ENCODE results near the gene RASL12.

The RASL12 gene

DNA sequence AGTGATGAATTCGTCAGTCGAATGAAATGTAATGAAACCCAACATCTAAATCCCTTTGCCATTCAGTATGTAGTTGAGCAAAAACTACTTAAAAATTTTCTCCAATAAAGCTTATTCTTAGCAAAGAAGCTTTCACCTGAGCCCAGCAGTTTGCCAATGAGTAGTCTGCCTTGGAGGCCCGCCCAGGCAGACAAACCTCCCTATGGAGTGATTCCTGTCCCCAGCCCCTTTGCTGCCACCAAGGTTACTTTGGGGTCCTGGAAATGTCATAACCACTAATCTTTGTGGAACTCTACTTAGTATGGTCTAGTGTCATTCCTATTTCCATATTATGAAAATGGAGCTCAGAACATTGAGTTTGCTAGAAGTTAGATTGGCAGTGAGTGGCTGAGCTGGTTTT lies 35.1 kb upstream of the RASL12 start:
- H3K9ac ChIP-seq (ENCODE audit: low read length), result no peak overlapping the region
- no peaks in the 10 kb centered on the region for H3K9me3 ChIP-seq (ENCODE audit: insufficient read depth, low read length)
- no peak overlapping the region for H3K27ac ChIP-seq (ENCODE audit: low read depth, low read length)
- no peaks in the 10 kb centered on the region for H3K79me2 ChIP-seq (ENCODE audit: insufficient read depth, low read length)
- no peaks in the 10 kb centered on the region for H4K20me1 ChIP-seq (ENCODE audit: low read depth, low read length)
- H3K9me2 ChIP-seq (replicated peaks; ENCODE audit: insufficient read depth, low read length), result no peaks in the 10 kb centered on the region
- no peak for TF ChIP-seq EZH2phosphoT487 (conservative IDR thresholded peaks at IDR 0.05; ENCODE audit: low read length)
- TF ChIP-seq, protein P1, sequence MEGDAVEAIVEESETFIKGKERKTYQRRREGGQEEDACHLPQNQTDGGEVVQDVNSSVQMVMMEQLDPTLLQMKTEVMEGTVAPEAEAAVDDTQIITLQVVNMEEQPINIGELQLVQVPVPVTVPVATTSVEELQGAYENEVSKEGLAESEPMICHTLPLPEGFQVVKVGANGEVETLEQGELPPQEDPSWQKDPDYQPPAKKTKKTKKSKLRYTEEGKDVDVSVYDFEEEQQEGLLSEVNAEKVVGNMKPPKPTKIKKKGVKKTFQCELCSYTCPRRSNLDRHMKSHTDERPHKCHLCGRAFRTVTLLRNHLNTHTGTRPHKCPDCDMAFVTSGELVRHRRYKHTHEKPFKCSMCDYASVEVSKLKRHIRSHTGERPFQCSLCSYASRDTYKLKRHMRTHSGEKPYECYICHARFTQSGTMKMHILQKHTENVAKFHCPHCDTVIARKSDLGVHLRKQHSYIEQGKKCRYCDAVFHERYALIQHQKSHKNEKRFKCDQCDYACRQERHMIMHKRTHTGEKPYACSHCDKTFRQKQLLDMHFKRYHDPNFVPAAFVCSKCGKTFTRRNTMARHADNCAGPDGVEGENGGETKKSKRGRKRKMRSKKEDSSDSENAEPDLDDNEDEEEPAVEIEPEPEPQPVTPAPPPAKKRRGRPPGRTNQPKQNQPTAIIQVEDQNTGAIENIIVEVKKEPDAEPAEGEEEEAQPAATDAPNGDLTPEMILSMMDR (IDR thresholded peaks at IDR 0.05; ENCODE audit: insufficient read depth, low read length, poor library complexity, severe bottlenecking), result no peak
- no peaks in the 10 kb centered on the region for H3K36me3 ChIP-seq (ENCODE audit: low read length)
- no peak overlapping the region for H2AFZ ChIP-seq (ENCODE audit: low read depth, low read length, severe bottlenecking)
- H3K4me3 ChIP-seq (ENCODE audit: insufficient read depth, low read length, poor library complexity, severe bottlenecking), result no peak overlapping the region
- H3K4me2 ChIP-seq (ENCODE audit: low read depth, low read length, poor library complexity, severe bottlenecking), result no peak overlapping the region
- no peaks in the 10 kb centered on the region for H3K27me3 ChIP-seq (ENCODE audit: low read length)
- H3F3A ChIP-seq (ENCODE audit: insufficient read depth), result no peaks in the 10 kb centered on the region

- Histone ChIP-seq H3K36me3 (ENCODE audit: low read length) (no peaks in the 10 kb centered on the region), H3K9me2 (replicated peaks; ENCODE audit: insufficient read depth, low read length) (no peaks in the 10 kb centered on the region), H3K9ac (ENCODE audit: low read length) (no peak overlapping the region), H4K20me1 (ENCODE audit: low read depth, low read length) (no peaks in the 10 kb centered on the region), H3K27ac (ENCODE audit: low read depth, low read length) (no peak overlapping the region), H3K79me2 (ENCODE audit: insufficient read depth, low read length) (no peaks in the 10 kb centered on the region), H3K4me3 (ENCODE audit: insufficient read depth, low read length, poor library complexity, severe bottlenecking) (no peak overlapping the region), H3F3A (ENCODE audit: insufficient read depth) (no peaks in the 10 kb centered on the region), H3K9me3 (ENCODE audit: insufficient read depth, low read length) (no peaks in the 10 kb centered on the region), H3K27me3 (ENCODE audit: low read length) (no peaks in the 10 kb centered on the region), H2AFZ (ENCODE audit: low read depth, low read length, severe bottlenecking) (no peak overlapping the region), H3K4me2 (ENCODE audit: low read depth, low read length, poor library complexity, severe bottlenecking) (no peak overlapping the region)
- TF ChIP-seq EZH2phosphoT487 (conservative IDR thresholded peaks at IDR 0.05; ENCODE audit: low read length), result no peak
- TF ChIP-seq, protein P1 (IDR thresholded peaks at IDR 0.05; ENCODE audit: insufficient read depth, low read length, poor library complexity, severe bottlenecking), result no peak
Observed at GRCh38 chr15:65101891-65102708, 34.3 kb upstream of the RASL12 start.

GRCh38 chr15:65101411-65101890 lies 33.7 kb upstream of the RASL12 start:
- Histone ChIP-seq H2AFZ (ENCODE audit: low read depth, low read length, severe bottlenecking) (no peak overlapping the region), H3K27me3 (ENCODE audit: low read length) (no peaks in the 10 kb centered on the region), H4K20me1 (ENCODE audit: low read depth, low read length) (no peaks in the 10 kb centered on the region), H3K9me3 (ENCODE audit: insufficient read depth, low read length) (no peaks in the 10 kb centered on the region), H3F3A (ENCODE audit: insufficient read depth) (no peaks in the 10 kb centered on the region), H3K4me2 (ENCODE audit: low read depth, low read length, poor library complexity, severe bottlenecking) (no peak overlapping the region), H3K27ac (ENCODE audit: low read depth, low read length) (no peak overlapping the region), H3K9ac (ENCODE audit: low read length) (no peak overlapping the region), H3K79me2 (ENCODE audit: insufficient read depth, low read length) (no peaks in the 10 kb centered on the region), H3K9me2 (replicated peaks; ENCODE audit: insufficient read depth, low read length) (no peaks in the 10 kb centered on the region), H3K4me3 (ENCODE audit: insufficient read depth, low read length, poor library complexity, severe bottlenecking) (no peak overlapping the region), H3K36me3 (ENCODE audit: low read length) (no peaks in the 10 kb centered on the region)
- no peak for TF ChIP-seq EZH2phosphoT487 (conservative IDR thresholded peaks at IDR 0.05; ENCODE audit: low read length)
- TF ChIP-seq, protein P1 (IDR thresholded peaks at IDR 0.05; ENCODE audit: insufficient read depth, low read length, poor library complexity, severe bottlenecking), result peak; percentile 94
